PC-9 (cell line): ENCODE measurements around the gene PEAK1. TPM values are rescaled to one million over a fixed set of nuclear protein-coding genes. Genes with fewer than 3 reads are reported as not detected.

Experiments
- BruUV-seq: library from RNA; stranded (reverse); fragments of 400-500 nt; replicated peaks from 2 replicates; lab custom pipeline; 2021; lab: Mats Ljungman, UMichigan
- CTCF ChIA-PET: fragments of 300-600 bp; sonication (Branson Sonifier 250); formaldehyde crosslinking; loops from one replicate; lab custom pipeline; 2022; ENCODE audit warnings: antibody characterized with exemption; lab: Charles Lee
- POLR2A ChIA-PET: fragments of 300-600 bp; sonication (Branson Sonifier 250); formaldehyde crosslinking; loops from one replicate; lab custom pipeline; 2022; ENCODE audit warnings: antibody characterized with exemption; ENCODE audit not compliant: unreplicated experiment; lab: Charles Lee
- DNase-seq, 2 experiments: peaks; one replicate each; pipeline versions ENCODE4 v3.0.0 to v3.0.0-alpha.2; 2015 to 2022; ENCODE audit warnings: mixed read lengths in 1 of 2
- H2AFZ ChIP-seq: fragments of 200-600 bp; sonication (generic); 2 replicates; pipeline ENCODE4 v1.8.1; 2017; ENCODE audit warnings: antibody characterized with exemption
- H3F3A ChIP-seq: fragments of 200-600 bp; sonication (generic); 2 replicates; pipeline ENCODE4 v1.8.1; 2017; ENCODE audit warnings: antibody characterized with exemption, mild to moderate bottlenecking, low read depth; ENCODE audit not compliant: insufficient read depth
- H3K27ac ChIP-seq: fragments of 200-600 bp; sonication (generic); 2 replicates; pipeline ENCODE4 v1.6.1; 2016; ENCODE audit warnings: mixed run types
- H3K27me3 ChIP-seq: fragments of 200-600 bp; sonication (generic); 2 replicates; pipeline ENCODE4 v1.6.1; 2016; ENCODE audit warnings: low read depth, mixed run types; ENCODE audit not compliant: insufficient read depth
- H3K36me3 ChIP-seq: fragments of 200-600 bp; sonication (generic); 2 replicates; pipeline ENCODE4 v1.6.1; 2016; ENCODE audit warnings: low read depth, mixed run types
- H3K4me1 ChIP-seq: fragments of 200-600 bp; sonication (generic); replicated peaks from 2 replicates; pipeline ENCODE4 v1.6.1; 2016; ENCODE audit warnings: mixed run types; ENCODE audit not compliant: insufficient read depth
- H3K4me2 ChIP-seq: fragments of 200-600 bp; sonication (generic); 2 replicates; pipeline ENCODE4 v1.6.1; 2017; ENCODE audit warnings: mixed run types
- H3K4me3 ChIP-seq: fragments of 200-600 bp; sonication (generic); 2 replicates; pipeline ENCODE4 v1.6.1; 2016; ENCODE audit warnings: mixed run types
- H3K79me2 ChIP-seq: fragments of 200-600 bp; sonication (generic); 2 replicates; pipeline ENCODE4 v1.6.1; 2017; ENCODE audit warnings: low read depth, mixed run types
- H3K9me2 ChIP-seq: fragments of 200-600 bp; sonication (generic); 2 replicates; pipeline ENCODE4 v1.8.1; 2017; ENCODE audit warnings: mild to moderate bottlenecking; ENCODE audit not compliant: insufficient read depth
- H3K9me3 ChIP-seq: fragments of 200-600 bp; sonication (generic); 2 replicates; pipeline ENCODE4 v1.8.1; 2016; ENCODE audit warnings: low read depth; ENCODE audit not compliant: insufficient read depth
- H4K20me1 ChIP-seq: fragments of 200-600 bp; sonication (generic); 2 replicates; pipeline ENCODE4 v1.8.1; 2017; ENCODE audit not compliant: insufficient read depth
- CTCF ChIP-seq: fragments of 200-600 bp; sonication (generic); conservative IDR thresholded peaks from 2 replicates; pipeline ENCODE4 v1.6.1; 2017; ENCODE audit warnings: mixed run types, antibody characterized with exemption, mild to moderate bottlenecking, moderate library complexity
- EZH2 ChIP-seq: fragments of 200-600 bp; sonication (generic); IDR thresholded peaks from 2 replicates; pipeline ENCODE4 v1.8.0; 2017; ENCODE audit warnings: antibody characterized with exemption, low read depth
- intact Hi-C: fragments of 100-400 bp; cut with micrococcal nuclease; formaldehyde crosslinking; loops from one replicate; pipeline ENCODE4 v1.10.0; 2022; ENCODE audit not compliant: unreplicated experiment
- total RNA-seq: library from RNA; stranded (reverse); gene quantifications from 2 replicates; pipeline ENCODE4 v1.2.3, GENCODE V29; 2021

PEAK1 gene
- total RNA-seq, 1 experiment from 2014 or later = 20.7 TPM

DNA sequence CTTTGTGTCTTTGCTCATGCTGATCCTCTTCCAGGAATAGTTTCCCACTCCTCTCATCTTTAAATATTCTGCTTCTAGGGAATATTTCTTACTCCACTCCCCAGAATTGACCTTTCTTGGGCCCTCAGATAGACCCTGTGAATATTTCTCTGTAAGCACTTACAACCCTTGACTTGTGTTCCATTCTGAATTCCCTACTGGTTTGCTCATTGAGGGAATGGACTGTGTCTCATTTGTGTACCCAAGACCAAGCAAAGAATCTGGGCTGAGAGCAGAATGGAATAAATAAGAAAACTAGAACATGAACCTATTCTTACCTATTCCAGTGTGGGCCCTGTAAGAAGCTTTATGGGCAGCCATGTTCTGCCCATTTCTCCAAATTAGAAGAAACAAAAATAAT, 276.3 kb downstream of the PEAK1 start:
- H3K9me3 ChIP-seq = peaks cover 5% of the 10 kb centered on the region
- ChIA-PET CTCF (no interaction called here), POLR2A (no interaction called here)
- intact Hi-C loops = loop anchor here (1.0 kb wide), 1 partner anchor 18 kb away; no protein-coding TSS in a partner anchor
- no peaks in the 10 kb centered on the region for H3K27me3 ChIP-seq
- BruUV-seq = no TSS peak
- H3K36me3 ChIP-seq = no peaks in the 10 kb centered on the region
- TF ChIP-seq CTCF (no peak), EZH2 (no peak)
- no peak overlapping the region for H2AFZ ChIP-seq
- no peak for DNase-seq
- H4K20me1 ChIP-seq = no peaks in the 10 kb centered on the region
- H3K4me3 ChIP-seq = no peak overlapping the region
- peak overlapping the region; percentile 61 for H3K27ac ChIP-seq
- H3K4me2 ChIP-seq = no peak overlapping the region
- H3K4me1 ChIP-seq = peaks cover 16% of the 10 kb centered on the region; the same call in 1 of the 2 replicates
- H3K79me2 ChIP-seq = no peaks in the 10 kb centered on the region
- H3F3A ChIP-seq = peaks cover 6% of the 10 kb centered on the region; the same call in 1 of the 2 replicates
- no peaks in the 10 kb centered on the region for H3K9me2 ChIP-seq

DNA sequence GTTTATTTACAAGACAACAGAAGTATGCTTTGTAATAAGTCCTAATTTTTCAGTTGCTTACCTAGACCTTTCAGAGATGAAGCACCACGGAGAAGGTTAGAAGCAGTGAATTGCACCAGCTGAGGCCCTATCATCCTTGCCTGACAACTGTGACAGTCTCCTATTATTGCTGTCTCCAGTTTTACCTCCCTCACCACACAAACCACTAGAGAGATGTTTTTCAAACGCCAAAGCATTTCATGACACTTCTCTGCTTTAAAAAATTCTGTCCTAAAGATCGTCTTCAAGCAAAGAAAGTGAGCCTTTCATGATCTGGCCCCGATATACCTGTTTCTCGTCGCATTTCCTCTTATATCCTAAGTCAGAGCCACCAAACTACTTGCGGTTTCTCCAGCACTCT, 276.7 kb downstream of the PEAK1 start:
- H3K9me2 ChIP-seq = no peaks in the 10 kb centered on the region
- H3K79me2 ChIP-seq = no peaks in the 10 kb centered on the region
- H3K4me3 ChIP-seq = no peak overlapping the region
- TF ChIP-seq CTCF (no peak), EZH2 (no peak)
- H4K20me1 ChIP-seq = no peaks in the 10 kb centered on the region
- no peaks in the 10 kb centered on the region for H3K36me3 ChIP-seq
- no peak for DNase-seq
- no peaks in the 10 kb centered on the region for H3K27me3 ChIP-seq
- ChIA-PET POLR2A (no interaction called here), CTCF (no interaction called here)
- no peak overlapping the region for H3K4me2 ChIP-seq
- peaks cover 16% of the 10 kb centered on the region; the same call in 1 of the 2 replicates for H3K4me1 ChIP-seq
- H3K9me3 ChIP-seq = peaks cover 5% of the 10 kb centered on the region
- intact Hi-C loops = no loop called here
- no peak overlapping the region for H2AFZ ChIP-seq
- no TSS peak for BruUV-seq
- no peak overlapping the region for H3K27ac ChIP-seq
- H3F3A ChIP-seq = peaks cover 6% of the 10 kb centered on the region; the same call in 1 of the 2 replicates

- DNase-seq = no peak
- ChIA-PET POLR2A (no interaction called here), CTCF (no interaction called here)
- BruUV-seq = no TSS peak
- peaks cover 6% of the 10 kb centered on the region; the same call in 1 of the 2 replicates for H3F3A ChIP-seq
- no peaks in the 10 kb centered on the region for H3K27me3 ChIP-seq
- H3K27ac ChIP-seq = no peak overlapping the region
- no peak overlapping the region for H2AFZ ChIP-seq
- TF ChIP-seq CTCF = no peak
- no peak for TF ChIP-seq EZH2
- peaks cover 15% of the 10 kb centered on the region; the same call in 1 of the 2 replicates for H3K4me1 ChIP-seq
- H3K36me3 ChIP-seq = no peaks in the 10 kb centered on the region
- H3K9me2 ChIP-seq = no peaks in the 10 kb centered on the region
- H3K4me2 ChIP-seq = no peak overlapping the region
- intact Hi-C loops = no loop called here
- H4K20me1 ChIP-seq = no peaks in the 10 kb centered on the region
- H3K4me3 ChIP-seq = no peak overlapping the region
- no peaks in the 10 kb centered on the region for H3K79me2 ChIP-seq
- peaks cover 5% of the 10 kb centered on the region for H3K9me3 ChIP-seq
These were observed 279.7 kb downstream of the PEAK1 start for GRCh38 chr15:77140220-77140619.
